Fibroblast of lung (primary cell): ENCODE results near the gene NINL. TPM values are rescaled to one million over a fixed set of nuclear protein-coding genes. Genes with fewer than 3 reads are reported as not detected.

Experiments
- DNase-seq, 2 donors: peaks; one replicate each; pipeline versions ENCODE4 v3.0.0 to v3.0.0-alpha.2; 2010; ENCODE audit warnings: low read depth in 2 of 2
- H2AFZ ChIP-seq: 2 replicates; pipeline ENCODE4 v1.5.1; 2012; ENCODE audit warnings: low read length, control low read depth, inconsistent platforms
- H3K27ac ChIP-seq: 2 replicates; pipeline ENCODE4 v1.5.1; 2011; ENCODE audit warnings: low read length, control low read depth; ENCODE audit not compliant: insufficient read depth
- H3K27me3 ChIP-seq: 2 replicates; pipeline ENCODE4 v1.5.1; 2011; ENCODE audit warnings: mild to moderate bottlenecking, low read length; ENCODE audit not compliant: control insufficient read depth, insufficient read depth
- H3K36me3 ChIP-seq: 2 replicates; pipeline ENCODE4 v1.5.1; 2011; ENCODE audit warnings: low read length; ENCODE audit not compliant: control insufficient read depth, insufficient read depth
- H3K4me1 ChIP-seq: 2 replicates; pipeline ENCODE4 v1.5.1; 2011; ENCODE audit warnings: low read length; ENCODE audit not compliant: control insufficient read depth, insufficient read depth; ENCODE audit errors: extremely low read depth
- H3K4me2 ChIP-seq: 2 replicates; pipeline ENCODE4 v1.5.1; 2011; ENCODE audit warnings: low read length, control low read depth; ENCODE audit not compliant: insufficient read depth; ENCODE audit errors: extremely low read depth
- H3K4me3 ChIP-seq, 4 experiments: fragments of 200-600 bp in 1 of 4; sonication (generic) in 1 of 4; replicated peaks in 1 of 4; 2 replicates each; pipeline ENCODE4 v1.5.1; 2011 to 2016; ENCODE audit warnings: low read length in 4 of 4, low read depth in 3 of 4, mild to moderate bottlenecking in 3 of 4, control low read depth in 2 of 4, inconsistent platforms in 1 of 4, mixed read lengths in 1 of 4; ENCODE audit not compliant: insufficient read depth in 1 of 4; ENCODE audit errors: control extremely low read depth in 1 of 4
- H3K79me2 ChIP-seq: 2 replicates; pipeline ENCODE4 v1.5.1; 2012; ENCODE audit warnings: mild to moderate bottlenecking, low read length, inconsistent platforms; ENCODE audit not compliant: control insufficient read depth, insufficient read depth
- H3K9ac ChIP-seq: 2 replicates; pipeline ENCODE4 v1.5.1; 2011; ENCODE audit warnings: mild to moderate bottlenecking, low read length, control low read depth; ENCODE audit not compliant: insufficient read depth
- H3K9me3 ChIP-seq: 2 replicates; pipeline ENCODE4 v1.5.1; 2012; ENCODE audit warnings: low read depth, low read length; ENCODE audit not compliant: control insufficient read depth, insufficient read depth
- H4K20me1 ChIP-seq: 2 replicates; pipeline ENCODE4 v1.5.1; 2011; ENCODE audit warnings: low read length; ENCODE audit not compliant: control insufficient read depth, insufficient read depth; ENCODE audit errors: extremely low read depth
- EZH2 ChIP-seq: IDR thresholded peaks from 2 replicates; pipeline ENCODE4 v1.5.1; 2012; ENCODE audit warnings: low read length, control low read depth, mild to moderate bottlenecking; ENCODE audit errors: missing control alignments
- polyA plus RNA-seq, 2 donors: library from polyadenylated mRNA; depleted of rRNA in 1 of 2; stranded (reverse) in 1 of 2; unstranded in 1 of 2; fragments of >200 nt; gene quantifications; 2 replicates each; pipeline ENCODE4 v1.2.1, GENCODE V29; 2011 to 2012; ENCODE audit warnings: missing spikeins in 1 of 2
- total RNA-seq: library from RNA; depleted of rRNA; stranded (reverse); fragments of >200 nt; gene quantifications from 2 replicates; pipeline ENCODE4 v1.2.1, GENCODE V29; 2014
- TF ChIP-seq, protein P1 (sequence below), 2 donors: IDR thresholded peaks in 1 of 2; conservative IDR thresholded peaks in 1 of 2; 1 replicate in 1 of 2; 2 replicates in 1 of 2; pipeline ENCODE4 v1.5.1; 2011 to 2012; ENCODE audit warnings: low read length in 2 of 2, control low read depth in 1 of 2, inconsistent platforms in 1 of 2, low read depth in 1 of 2, mild to moderate bottlenecking in 1 of 2

NINL gene
- total and polyA plus RNA-seq, 2 donors (not counting 1 experiment from before 2014, with no cell fraction given), result 4.4 to 16.3 TPM

DNA sequence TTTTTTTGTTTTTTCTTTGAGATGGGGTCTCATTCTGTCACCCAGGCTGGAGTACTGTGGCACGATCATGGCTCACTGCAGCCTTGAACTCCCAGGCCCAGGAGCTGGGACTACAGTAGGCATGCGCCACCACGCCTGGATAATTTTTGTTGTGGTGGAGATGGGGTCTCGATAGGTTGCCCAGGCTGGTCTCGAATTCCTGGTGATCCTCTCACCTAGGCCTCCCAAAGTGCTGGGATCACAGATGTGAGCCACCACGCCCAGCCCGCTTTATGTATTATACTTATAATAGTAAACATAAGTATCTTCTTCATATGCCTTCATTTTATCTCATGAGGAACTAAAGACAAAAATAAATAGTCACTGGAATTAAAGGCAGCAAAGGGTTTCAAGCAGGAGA lies 114.3 kb downstream of the NINL start:
- DNase-seq, result no peak
- Histone ChIP-seq H3K4me2 (no peak overlapping the region), H4K20me1 (no peaks in the 10 kb centered on the region), H3K4me3 (no peak overlapping the region), H3K79me2 (no peaks in the 10 kb centered on the region), H3K36me3 (peaks cover 1% of the 10 kb centered on the region), H3K27ac (no peak overlapping the region), H3K9me3 (no peaks in the 10 kb centered on the region), H3K9ac (no peak overlapping the region), H3K4me1 (no peaks in the 10 kb centered on the region), H3K27me3 (no peaks in the 10 kb centered on the region), H2AFZ (no peak overlapping the region)
- TF ChIP-seq EZH2, result no peak
- TF ChIP-seq, protein P1, sequence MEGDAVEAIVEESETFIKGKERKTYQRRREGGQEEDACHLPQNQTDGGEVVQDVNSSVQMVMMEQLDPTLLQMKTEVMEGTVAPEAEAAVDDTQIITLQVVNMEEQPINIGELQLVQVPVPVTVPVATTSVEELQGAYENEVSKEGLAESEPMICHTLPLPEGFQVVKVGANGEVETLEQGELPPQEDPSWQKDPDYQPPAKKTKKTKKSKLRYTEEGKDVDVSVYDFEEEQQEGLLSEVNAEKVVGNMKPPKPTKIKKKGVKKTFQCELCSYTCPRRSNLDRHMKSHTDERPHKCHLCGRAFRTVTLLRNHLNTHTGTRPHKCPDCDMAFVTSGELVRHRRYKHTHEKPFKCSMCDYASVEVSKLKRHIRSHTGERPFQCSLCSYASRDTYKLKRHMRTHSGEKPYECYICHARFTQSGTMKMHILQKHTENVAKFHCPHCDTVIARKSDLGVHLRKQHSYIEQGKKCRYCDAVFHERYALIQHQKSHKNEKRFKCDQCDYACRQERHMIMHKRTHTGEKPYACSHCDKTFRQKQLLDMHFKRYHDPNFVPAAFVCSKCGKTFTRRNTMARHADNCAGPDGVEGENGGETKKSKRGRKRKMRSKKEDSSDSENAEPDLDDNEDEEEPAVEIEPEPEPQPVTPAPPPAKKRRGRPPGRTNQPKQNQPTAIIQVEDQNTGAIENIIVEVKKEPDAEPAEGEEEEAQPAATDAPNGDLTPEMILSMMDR (conservative IDR thresholded peaks at IDR 0.05 in 1 of 2, IDR thresholded peaks at IDR 0.05 in 1 of 2; ENCODE audit: low read depth in 1 of 2, low read length in 2 of 2), result no peak

DNA sequence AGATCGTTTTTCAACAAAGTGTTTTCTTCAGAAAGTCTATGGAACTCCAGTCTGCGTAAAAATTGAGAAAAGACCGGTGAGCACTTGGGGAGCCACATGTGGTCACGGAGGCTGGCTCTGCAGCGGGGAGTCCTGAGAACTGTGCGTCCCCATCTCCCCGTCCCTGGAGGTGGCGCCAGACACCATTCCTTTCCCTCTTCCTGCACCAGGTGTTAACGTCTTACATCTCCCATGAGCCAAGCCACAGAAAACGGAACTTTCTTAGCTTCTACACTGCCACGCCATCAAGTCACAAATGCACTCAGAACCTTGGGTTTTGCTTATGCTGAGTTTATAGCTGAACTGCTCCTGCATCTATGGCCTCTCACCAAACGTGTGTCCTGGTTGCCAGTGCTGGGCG lies 115.3 kb downstream of the NINL start:
- Histone ChIP-seq H3K36me3 (peaks cover 1% of the 10 kb centered on the region), H4K20me1 (no peaks in the 10 kb centered on the region), H3K27ac (no peak overlapping the region), H3K9me3 (no peaks in the 10 kb centered on the region), H2AFZ (no peak overlapping the region), H3K27me3 (no peaks in the 10 kb centered on the region), H3K79me2 (no peaks in the 10 kb centered on the region), H3K9ac (no peak overlapping the region), H3K4me1 (no peaks in the 10 kb centered on the region), H3K4me3 (no peak overlapping the region), H3K4me2 (no peak overlapping the region)
- TF ChIP-seq EZH2, result no peak
- TF ChIP-seq, protein P1 (conservative IDR thresholded peaks at IDR 0.05 in 1 of 2, IDR thresholded peaks at IDR 0.05 in 1 of 2; ENCODE audit: low read depth in 1 of 2, low read length in 2 of 2), result peak; percentile 13 to 45
- DNase-seq, result peak; percentile 30 to 44

DNA sequence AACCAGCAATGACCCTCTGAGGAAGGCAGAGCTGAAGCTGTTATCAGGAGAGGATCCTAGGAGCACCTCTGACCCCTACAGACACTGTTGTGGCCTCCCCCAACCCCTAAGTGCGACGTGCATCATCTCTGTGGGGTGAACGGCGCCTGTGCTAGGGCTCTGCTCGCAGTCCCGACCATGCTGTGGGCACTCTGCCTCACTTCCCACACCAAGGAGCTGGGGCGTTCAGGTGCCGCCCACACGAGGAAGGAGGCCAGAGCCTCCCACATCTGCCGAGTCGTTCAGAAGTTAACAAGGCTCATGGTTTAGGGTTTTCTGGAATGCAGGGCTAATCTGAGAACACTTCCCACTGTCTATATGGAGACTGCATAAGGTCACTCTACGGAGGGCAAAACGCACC lies 115.8 kb downstream of the NINL start:
- Histone ChIP-seq H2AFZ (no peak overlapping the region), H3K4me2 (no peak overlapping the region), H3K9ac (no peak overlapping the region), H3K4me3 (no peak overlapping the region), H4K20me1 (no peaks in the 10 kb centered on the region), H3K27me3 (no peaks in the 10 kb centered on the region), H3K27ac (no peak overlapping the region), H3K4me1 (no peaks in the 10 kb centered on the region), H3K36me3 (peaks cover 1% of the 10 kb centered on the region), H3K9me3 (no peaks in the 10 kb centered on the region), H3K79me2 (no peaks in the 10 kb centered on the region)
- DNase-seq, result no peak
- TF ChIP-seq, protein P1 (conservative IDR thresholded peaks at IDR 0.05 in 1 of 2, IDR thresholded peaks at IDR 0.05 in 1 of 2; ENCODE audit: low read depth in 1 of 2, low read length in 2 of 2), result no peak
- no peak for TF ChIP-seq EZH2
